ENCODE data around the gene ACSS3.
"Not testable (repeated sequence)": the region's sequence is repeated elsewhere in the genome, so short reads cannot be mapped to it uniquely, and the experiment has no call there.

Gene ACSS3, protein sequence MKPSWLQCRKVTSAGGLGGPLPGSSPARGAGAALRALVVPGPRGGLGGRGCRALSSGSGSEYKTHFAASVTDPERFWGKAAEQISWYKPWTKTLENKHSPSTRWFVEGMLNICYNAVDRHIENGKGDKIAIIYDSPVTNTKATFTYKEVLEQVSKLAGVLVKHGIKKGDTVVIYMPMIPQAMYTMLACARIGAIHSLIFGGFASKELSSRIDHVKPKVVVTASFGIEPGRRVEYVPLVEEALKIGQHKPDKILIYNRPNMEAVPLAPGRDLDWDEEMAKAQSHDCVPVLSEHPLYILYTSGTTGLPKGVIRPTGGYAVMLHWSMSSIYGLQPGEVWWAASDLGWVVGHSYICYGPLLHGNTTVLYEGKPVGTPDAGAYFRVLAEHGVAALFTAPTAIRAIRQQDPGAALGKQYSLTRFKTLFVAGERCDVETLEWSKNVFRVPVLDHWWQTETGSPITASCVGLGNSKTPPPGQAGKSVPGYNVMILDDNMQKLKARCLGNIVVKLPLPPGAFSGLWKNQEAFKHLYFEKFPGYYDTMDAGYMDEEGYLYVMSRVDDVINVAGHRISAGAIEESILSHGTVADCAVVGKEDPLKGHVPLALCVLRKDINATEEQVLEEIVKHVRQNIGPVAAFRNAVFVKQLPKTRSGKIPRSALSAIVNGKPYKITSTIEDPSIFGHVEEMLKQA

DNA sequence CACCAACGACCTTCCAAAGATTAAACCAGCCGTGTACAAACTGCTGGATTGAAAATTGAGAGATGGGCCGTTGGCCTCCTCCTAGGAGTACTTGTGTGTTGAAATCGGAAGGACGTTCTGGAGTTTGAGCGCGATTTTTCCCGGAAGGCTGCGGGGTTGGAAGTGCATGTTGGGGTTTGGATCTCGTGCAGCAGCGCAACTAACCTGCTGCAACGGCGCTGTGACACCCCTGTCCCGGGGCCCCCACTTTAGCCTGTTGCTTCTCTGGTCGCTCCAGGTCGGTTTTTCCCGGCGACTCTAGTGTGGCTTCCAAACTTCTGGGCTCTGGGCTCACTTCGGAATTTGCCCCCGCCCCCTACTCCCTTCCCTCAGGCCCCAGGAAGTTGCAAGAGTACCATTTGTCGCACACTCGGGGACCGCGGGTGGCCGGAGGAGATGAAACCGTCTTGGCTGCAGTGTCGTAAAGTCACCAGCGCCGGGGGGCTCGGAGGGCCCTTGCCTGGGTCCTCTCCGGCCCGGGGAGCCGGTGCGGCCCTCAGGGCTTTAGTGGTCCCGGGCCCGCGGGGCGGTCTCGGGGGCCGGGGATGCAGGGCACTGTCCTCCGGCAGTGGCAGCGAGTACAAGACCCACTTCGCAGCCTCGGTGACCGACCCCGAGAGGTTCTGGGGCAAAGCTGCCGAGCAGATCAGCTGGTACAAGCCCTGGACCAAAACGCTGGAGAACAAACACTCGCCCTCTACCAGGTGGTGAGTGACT lies at the start of gene ACSS3:
Gene ACSS3, plus strand, starts transcription at position 394 of the 756 bp plus-strand sequence. Its CDS starts 42 bp downstream, at position 436.
- no peaks in the 10 kb centered on the region for H3K4me1 ChIP-seq (ENCODE audit: control insufficient read depth, insufficient read depth, low read length)
- H3K9me3 ChIP-seq (ENCODE audit: control insufficient read depth, insufficient read depth, low read length), result no peaks in the 10 kb centered on the region
- H3K4me3 ChIP-seq (ENCODE audit: low read length), result peak within 1 kb of the TSS; percentile 85; the same call in 1 of the 2 replicates
- H3K27me3 ChIP-seq (ENCODE audit: control insufficient read depth, insufficient read depth, low read length), result no peaks in the 10 kb centered on the region
- peak; percentile 73 for DNase-seq (ENCODE audit: low read depth, low spot score)
- no CpG with 5 or more reads among the region's 49 CpGs for WGBS (ENCODE audit: insufficient coverage, insufficient read length)
- no peaks in the 10 kb centered on the region for H3K36me3 ChIP-seq (ENCODE audit: control insufficient read depth, insufficient read depth, low read length)
- no peak within 1 kb of the TSS for H3K27ac ChIP-seq (ENCODE audit: low read length)

DNA sequence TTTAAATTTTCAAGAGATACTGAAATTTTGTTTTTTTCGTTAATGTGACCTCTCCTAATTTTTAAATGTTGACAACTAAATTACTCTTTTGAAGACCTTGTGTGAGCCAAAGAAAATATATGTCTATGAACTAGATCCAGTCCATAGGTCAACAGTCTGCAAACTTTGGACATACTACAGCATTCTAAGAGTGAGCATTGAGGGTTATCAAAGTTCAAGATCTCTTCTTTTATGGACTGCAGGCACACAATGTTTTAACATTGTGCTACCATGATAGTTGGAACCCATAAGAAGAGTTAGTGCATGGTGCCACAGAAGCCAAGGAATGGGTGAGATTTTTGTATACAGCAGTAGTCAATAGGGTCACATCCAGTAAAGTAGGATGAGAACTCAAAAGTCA lies 43.0 kb upstream of the ACSS3 start:
- DNase-seq (ENCODE audit: low read depth, low spot score), result no peak
- H3K27ac ChIP-seq (ENCODE audit: low read length), result no peak overlapping the region
- no peaks in the 10 kb centered on the region for H3K36me3 ChIP-seq (ENCODE audit: control insufficient read depth, insufficient read depth, low read length)
- H3K4me1 ChIP-seq (ENCODE audit: control insufficient read depth, insufficient read depth, low read length), result no peaks in the 10 kb centered on the region
- H3K27me3 ChIP-seq (ENCODE audit: control insufficient read depth, insufficient read depth, low read length), result no peaks in the 10 kb centered on the region
- no peaks in the 10 kb centered on the region for H3K9me3 ChIP-seq (ENCODE audit: control insufficient read depth, insufficient read depth, low read length)
- WGBS (ENCODE audit: insufficient coverage, insufficient read length), result no CpG with 5 or more reads among the region's 1 CpG
- H3K4me3 ChIP-seq (ENCODE audit: low read length), result no peak overlapping the region

DNA sequence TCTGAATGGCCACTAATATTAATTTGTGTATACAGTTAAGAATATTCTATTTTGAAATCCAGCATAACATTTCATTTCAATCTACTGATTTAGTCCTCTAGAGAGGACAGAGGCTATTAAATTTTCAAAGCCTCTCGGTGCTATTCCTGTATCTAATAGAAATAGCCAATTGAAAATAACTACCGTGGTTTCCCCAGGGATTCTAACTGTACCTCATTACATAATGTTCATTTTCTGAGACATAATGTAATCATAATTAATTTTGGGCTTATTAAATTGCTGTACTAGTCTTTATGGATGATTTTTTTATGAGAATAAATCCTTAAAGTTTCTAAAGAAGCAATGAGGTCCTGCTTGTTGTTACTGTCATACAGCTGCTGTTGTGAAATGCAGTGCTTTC lies 38.6 kb upstream of the ACSS3 start:
- Histone ChIP-seq H3K36me3 (ENCODE audit: control insufficient read depth, insufficient read depth, low read length) (no peaks in the 10 kb centered on the region), H3K27ac (ENCODE audit: low read length) (no peak overlapping the region), H3K4me1 (ENCODE audit: control insufficient read depth, insufficient read depth, low read length) (no peaks in the 10 kb centered on the region), H3K27me3 (ENCODE audit: control insufficient read depth, insufficient read depth, low read length) (no peaks in the 10 kb centered on the region), H3K4me3 (ENCODE audit: low read length) (no peak overlapping the region), H3K9me3 (ENCODE audit: control insufficient read depth, insufficient read depth, low read length) (no peaks in the 10 kb centered on the region)
- DNase-seq (ENCODE audit: low read depth, low spot score), result no peak
- WGBS (ENCODE audit: insufficient coverage, insufficient read length), result no CpG with 5 or more reads among the region's 2 CpGs

DNA sequence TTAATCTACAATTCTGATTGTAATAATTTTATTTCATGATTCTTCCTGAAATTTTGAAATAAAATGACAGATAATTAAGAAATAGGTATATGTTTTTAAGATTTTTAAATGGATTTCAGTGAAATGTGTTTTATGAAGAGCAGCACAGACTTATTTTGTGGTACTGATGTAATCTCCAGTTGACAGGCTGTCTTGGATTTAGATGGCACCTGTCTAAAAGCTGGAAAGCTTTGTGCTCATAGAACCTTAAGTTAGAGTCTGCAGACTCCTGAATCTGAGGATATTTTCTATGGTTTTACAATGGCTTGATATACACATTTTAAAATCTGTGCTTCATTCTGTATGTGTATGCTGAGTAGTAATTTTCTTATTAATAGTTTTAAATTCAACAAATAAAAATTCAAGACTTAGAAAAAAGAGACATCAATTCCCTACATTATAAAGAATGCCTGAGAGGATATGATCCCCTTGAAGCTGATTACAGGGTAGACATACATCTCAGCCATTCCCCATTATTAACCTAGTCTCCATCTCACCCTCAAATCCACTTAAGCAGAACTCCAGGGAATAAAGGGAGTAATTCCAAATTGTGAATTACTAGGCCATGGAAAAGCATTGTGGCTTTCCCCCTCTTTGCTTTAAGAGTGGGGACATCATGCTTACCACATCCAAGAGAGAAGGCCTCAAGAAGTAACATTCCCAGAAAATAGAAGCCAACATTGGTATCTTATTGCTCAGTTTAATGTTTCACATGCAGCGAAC lies 33.7 kb upstream of the ACSS3 start:
- no peaks in the 10 kb centered on the region for H3K36me3 ChIP-seq (ENCODE audit: control insufficient read depth, insufficient read depth, low read length)
- H3K4me3 ChIP-seq (ENCODE audit: low read length), result no peak overlapping the region

DNA sequence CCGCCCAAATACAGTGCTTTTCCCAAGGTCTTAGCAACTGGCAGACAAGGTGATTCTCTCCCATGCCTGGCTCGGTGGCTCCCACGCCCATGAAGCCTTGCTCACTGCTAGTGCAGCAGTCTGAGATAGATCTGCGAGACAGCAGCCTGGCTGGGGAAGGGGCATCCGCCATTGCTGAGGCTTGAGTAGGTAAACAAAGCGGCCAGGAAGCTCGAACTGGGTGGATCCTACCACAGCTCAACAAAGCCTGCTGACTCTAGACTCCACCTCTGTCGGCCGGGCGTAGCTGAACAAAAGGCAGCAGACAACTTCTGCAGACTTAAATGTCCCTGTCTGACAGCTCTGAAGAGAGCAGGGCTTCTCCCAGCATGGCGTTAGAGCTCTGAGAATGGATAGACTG lies 12.9 kb upstream of the ACSS3 start:
- not testable (repeated sequence) for H3K27ac ChIP-seq (ENCODE audit: low read length); H3K4me1 ChIP-seq (ENCODE audit: control insufficient read depth, insufficient read depth, low read length); H3K27me3 ChIP-seq (ENCODE audit: control insufficient read depth, insufficient read depth, low read length); DNase-seq (ENCODE audit: low read depth, low spot score); H3K9me3 ChIP-seq (ENCODE audit: control insufficient read depth, insufficient read depth, low read length); H3K4me3 ChIP-seq (ENCODE audit: low read length); H3K36me3 ChIP-seq (ENCODE audit: control insufficient read depth, insufficient read depth, low read length)
- no CpG with 5 or more reads among the region's 11 CpGs for WGBS (ENCODE audit: insufficient coverage, insufficient read length)

More for the DNA sequence above, 33.7 kb upstream of the ACSS3 start:
- no peak for DNase-seq (ENCODE audit: low read depth, low spot score)
- Histone ChIP-seq H3K9me3 (ENCODE audit: control insufficient read depth, insufficient read depth, low read length) (no peaks in the 10 kb centered on the region), H3K4me1 (ENCODE audit: control insufficient read depth, insufficient read depth, low read length) (no peaks in the 10 kb centered on the region), H3K27ac (ENCODE audit: low read length) (no peak overlapping the region), H3K27me3 (ENCODE audit: control insufficient read depth, insufficient read depth, low read length) (no peaks in the 10 kb centered on the region)
- no CpG with 5 or more reads among the region's 1 CpG for WGBS (ENCODE audit: insufficient coverage, insufficient read length)

DNA sequence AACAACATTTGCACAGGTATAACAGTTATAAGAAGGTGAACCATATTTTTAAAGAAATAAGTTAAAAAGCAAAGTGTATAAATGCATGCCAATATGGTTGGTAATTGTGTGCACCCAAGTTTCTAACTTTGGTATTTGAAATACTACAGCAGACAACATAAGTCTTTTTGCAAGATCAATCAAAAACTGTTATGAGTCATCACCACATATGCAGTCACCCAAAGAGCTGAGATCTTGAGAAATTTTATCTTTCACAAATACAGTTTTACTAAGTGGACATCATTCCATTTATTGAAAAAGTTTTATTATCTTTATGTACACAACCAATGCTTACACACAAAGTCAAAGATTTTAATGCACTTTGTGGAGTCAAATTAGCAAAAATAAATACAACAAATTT lies 7.0 kb upstream of the ACSS3 start:
- no peaks in the 10 kb centered on the region for H3K27me3 ChIP-seq (ENCODE audit: control insufficient read depth, insufficient read depth, low read length)
- H3K36me3 ChIP-seq (ENCODE audit: control insufficient read depth, insufficient read depth, low read length), result no peaks in the 10 kb centered on the region
- DNase-seq (ENCODE audit: low read depth, low spot score), result no peak
- no peak overlapping the region for H3K4me3 ChIP-seq (ENCODE audit: low read length)
- H3K4me1 ChIP-seq (ENCODE audit: control insufficient read depth, insufficient read depth, low read length), result no peaks in the 10 kb centered on the region
- H3K9me3 ChIP-seq (ENCODE audit: control insufficient read depth, insufficient read depth, low read length), result no peaks in the 10 kb centered on the region
- no peak overlapping the region for H3K27ac ChIP-seq (ENCODE audit: low read length)

DNA sequence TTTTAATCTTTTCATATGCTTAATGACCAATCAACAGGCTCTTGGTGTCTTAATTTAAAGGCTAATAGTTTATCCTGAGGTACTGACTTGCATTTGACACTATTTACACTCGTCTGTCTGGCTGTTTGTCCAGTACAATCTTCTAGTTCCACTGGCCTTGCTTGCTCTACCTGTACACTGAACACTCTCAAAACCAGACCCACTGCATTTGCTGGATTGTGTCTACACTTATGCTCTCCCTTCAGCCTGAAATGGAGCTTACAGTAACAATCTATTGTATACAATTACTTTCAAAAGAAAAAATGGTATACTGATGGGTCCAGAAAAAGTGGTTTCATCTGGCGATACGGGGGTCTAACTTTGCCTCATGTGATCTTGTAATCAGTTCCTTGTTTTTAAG lies 2.3 kb upstream of the ACSS3 start:
- WGBS (ENCODE audit: insufficient coverage, insufficient read length), result no CpG with 5 or more reads among the region's 3 CpGs
- Histone ChIP-seq H3K27me3 (ENCODE audit: control insufficient read depth, insufficient read depth, low read length) (no peaks in the 10 kb centered on the region), H3K36me3 (ENCODE audit: control insufficient read depth, insufficient read depth, low read length) (no peaks in the 10 kb centered on the region), H3K27ac (ENCODE audit: low read length) (no peak overlapping the region), H3K4me1 (ENCODE audit: control insufficient read depth, insufficient read depth, low read length) (no peaks in the 10 kb centered on the region), H3K4me3 (ENCODE audit: low read length) (no peak overlapping the region), H3K9me3 (ENCODE audit: control insufficient read depth, insufficient read depth, low read length) (no peaks in the 10 kb centered on the region)
- no peak for DNase-seq (ENCODE audit: low read depth, low spot score)

DNA sequence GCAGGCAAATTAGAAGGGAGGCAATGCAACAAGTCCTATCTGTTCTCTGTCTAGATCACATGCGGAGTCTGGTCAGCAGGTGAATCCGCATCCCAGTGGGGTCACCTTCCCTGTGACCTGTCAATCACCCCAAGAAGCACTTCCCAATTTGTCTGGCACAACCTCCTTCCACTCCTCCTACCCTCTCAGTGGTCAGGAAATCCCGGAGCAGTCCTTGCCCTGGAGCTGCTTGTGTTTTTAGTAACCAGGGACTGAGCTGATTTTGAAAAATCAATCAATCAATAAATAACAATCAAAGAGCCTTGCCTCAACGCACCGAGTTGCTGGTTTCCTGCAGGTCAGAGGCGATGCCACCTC lies 572 bp upstream of the ACSS3 start:
- no peak overlapping the region for H3K27ac ChIP-seq (ENCODE audit: low read length)
- no peaks in the 10 kb centered on the region for H3K9me3 ChIP-seq (ENCODE audit: control insufficient read depth, insufficient read depth, low read length)
- H3K4me1 ChIP-seq (ENCODE audit: control insufficient read depth, insufficient read depth, low read length), result no peaks in the 10 kb centered on the region
- WGBS (ENCODE audit: insufficient coverage, insufficient read length), result no CpG with 5 or more reads among the region's 6 CpGs
- H3K4me3 ChIP-seq (ENCODE audit: low read length), result peak overlapping the region; percentile 85; the same call in 1 of the 2 replicates
- no peaks in the 10 kb centered on the region for H3K27me3 ChIP-seq (ENCODE audit: control insufficient read depth, insufficient read depth, low read length)
- H3K36me3 ChIP-seq (ENCODE audit: control insufficient read depth, insufficient read depth, low read length), result no peaks in the 10 kb centered on the region
- peak; percentile 84 for DNase-seq (ENCODE audit: low read depth, low spot score)

DNA sequence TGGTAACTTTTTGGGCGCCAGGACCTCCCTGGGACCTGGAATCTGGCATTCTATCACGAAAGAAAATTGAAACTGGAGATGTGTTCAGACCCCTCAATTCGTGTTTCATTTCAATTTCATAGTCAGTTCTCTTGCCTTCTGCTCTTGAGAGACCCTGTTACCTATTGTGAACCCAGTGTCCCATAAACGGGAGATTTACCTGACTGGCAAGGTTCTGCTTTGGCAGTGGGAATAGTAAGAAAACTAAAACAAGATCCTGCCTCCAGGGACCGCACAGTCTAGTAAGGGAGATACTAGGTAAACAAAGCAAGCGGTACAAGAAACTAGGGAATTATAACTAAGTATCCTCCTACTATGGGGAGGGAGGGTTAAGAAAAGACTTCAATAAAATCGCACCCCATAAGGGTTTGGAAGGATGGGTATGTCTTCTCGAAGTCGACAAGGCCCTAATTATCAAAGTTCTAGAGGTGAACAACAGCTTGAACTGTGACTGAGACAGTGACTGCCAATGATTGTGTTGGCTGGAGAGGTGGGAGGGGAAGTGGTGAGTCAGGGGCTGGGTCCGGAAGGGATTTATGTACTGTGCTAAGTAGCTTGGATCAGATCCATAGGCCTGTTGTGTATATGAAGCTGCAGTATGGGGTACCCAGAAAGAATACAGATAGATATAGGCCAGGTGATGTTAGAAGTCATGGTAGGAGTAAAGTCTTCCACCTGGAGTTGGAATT lies 754 bp downstream of the ACSS3 start:
- no peaks in the 10 kb centered on the region for H3K4me1 ChIP-seq (ENCODE audit: control insufficient read depth, insufficient read depth, low read length)
- H3K36me3 ChIP-seq (ENCODE audit: control insufficient read depth, insufficient read depth, low read length), result no peaks in the 10 kb centered on the region
- WGBS (ENCODE audit: insufficient coverage, insufficient read length), result no CpG with 5 or more reads among the region's 10 CpGs
- peak overlapping the region; percentile 85; the same call in 1 of the 2 replicates for H3K4me3 ChIP-seq (ENCODE audit: low read length)
- H3K27me3 ChIP-seq (ENCODE audit: control insufficient read depth, insufficient read depth, low read length), result no peaks in the 10 kb centered on the region
- DNase-seq (ENCODE audit: low read depth, low spot score), result no peak
- H3K9me3 ChIP-seq (ENCODE audit: control insufficient read depth, insufficient read depth, low read length), result no peaks in the 10 kb centered on the region
- H3K27ac ChIP-seq (ENCODE audit: low read length), result no peak overlapping the region
